ENCODE results near the gene CLEC18A. TPM values are rescaled to one million over a fixed set of nuclear protein-coding genes. Genes with fewer than 3 reads are reported as not detected.
"Not testable (repeated sequence)": the region's sequence is repeated elsewhere in the genome, so short reads cannot be mapped to it uniquely, and the experiment has no call there.

CLEC18A gene
- total RNA-seq, 1 experiment from 2014 or later: 7.6 TPM

DNA sequence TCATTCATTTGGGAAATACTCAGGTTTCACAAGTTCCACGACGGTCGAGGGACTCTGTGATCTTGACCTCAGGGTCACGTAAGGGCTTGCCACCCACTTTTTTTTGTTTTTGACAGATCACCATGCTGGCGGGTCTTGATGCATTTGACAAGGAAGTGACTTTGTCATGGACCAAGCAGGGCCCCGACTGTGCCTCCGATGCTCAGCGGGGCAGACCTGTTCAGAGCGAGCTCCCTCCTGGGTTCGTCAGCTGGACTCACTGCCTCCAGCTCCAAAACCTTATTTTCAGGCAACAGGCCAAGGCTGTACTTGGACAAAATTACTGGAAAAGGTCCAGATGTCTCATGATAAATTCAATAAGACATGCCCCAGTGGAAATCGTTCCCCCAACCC, 9.0 kb upstream of the CLEC18A start:
- no peaks in the 10 kb centered on the region for H3K4me1 ChIP-seq (ENCODE audit: insufficient read depth, low read length, poor library complexity, severe bottlenecking)
- no peak overlapping the region for H3K4me3 ChIP-seq (ENCODE audit: low read depth, low read length, poor library complexity, severe bottlenecking)
- no peaks in the 10 kb centered on the region for H3K36me3 ChIP-seq (ENCODE audit: insufficient read depth, low read length, poor library complexity, severe bottlenecking)
- no peak overlapping the region for H3K27ac ChIP-seq (ENCODE audit: low read depth, low read length, poor library complexity, severe bottlenecking)
- CTCF ChIA-PET: no interaction called here
- TF ChIP-seq, protein P1, sequence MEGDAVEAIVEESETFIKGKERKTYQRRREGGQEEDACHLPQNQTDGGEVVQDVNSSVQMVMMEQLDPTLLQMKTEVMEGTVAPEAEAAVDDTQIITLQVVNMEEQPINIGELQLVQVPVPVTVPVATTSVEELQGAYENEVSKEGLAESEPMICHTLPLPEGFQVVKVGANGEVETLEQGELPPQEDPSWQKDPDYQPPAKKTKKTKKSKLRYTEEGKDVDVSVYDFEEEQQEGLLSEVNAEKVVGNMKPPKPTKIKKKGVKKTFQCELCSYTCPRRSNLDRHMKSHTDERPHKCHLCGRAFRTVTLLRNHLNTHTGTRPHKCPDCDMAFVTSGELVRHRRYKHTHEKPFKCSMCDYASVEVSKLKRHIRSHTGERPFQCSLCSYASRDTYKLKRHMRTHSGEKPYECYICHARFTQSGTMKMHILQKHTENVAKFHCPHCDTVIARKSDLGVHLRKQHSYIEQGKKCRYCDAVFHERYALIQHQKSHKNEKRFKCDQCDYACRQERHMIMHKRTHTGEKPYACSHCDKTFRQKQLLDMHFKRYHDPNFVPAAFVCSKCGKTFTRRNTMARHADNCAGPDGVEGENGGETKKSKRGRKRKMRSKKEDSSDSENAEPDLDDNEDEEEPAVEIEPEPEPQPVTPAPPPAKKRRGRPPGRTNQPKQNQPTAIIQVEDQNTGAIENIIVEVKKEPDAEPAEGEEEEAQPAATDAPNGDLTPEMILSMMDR (conservative IDR thresholded peaks at IDR 0.05; ENCODE audit: low read depth, low read length): no peak
- no peak for TF ChIP-seq EZH2 (IDR thresholded peaks at IDR 0.05; ENCODE audit: borderline replicate concordance, low read depth, low read length, poor library complexity, severe bottlenecking)
- no TSS peak for BruUV-seq (replicated peaks)
- H3K27me3 ChIP-seq (replicated peaks; ENCODE audit: insufficient read depth, low read depth, low read length, poor library complexity): no peaks in the 10 kb centered on the region
- POLR2A ChIA-PET (ENCODE audit: low non-redundant PET): no interaction called here
- DNase-seq (ENCODE audit: low spot score): no peak
- H3K9me3 ChIP-seq (ENCODE audit: low read depth, low read length, poor library complexity, severe bottlenecking): no peaks in the 10 kb centered on the region
- intact Hi-C loops (cut with micrococcal nuclease; ENCODE audit: unreplicated experiment): no loop called here

DNA sequence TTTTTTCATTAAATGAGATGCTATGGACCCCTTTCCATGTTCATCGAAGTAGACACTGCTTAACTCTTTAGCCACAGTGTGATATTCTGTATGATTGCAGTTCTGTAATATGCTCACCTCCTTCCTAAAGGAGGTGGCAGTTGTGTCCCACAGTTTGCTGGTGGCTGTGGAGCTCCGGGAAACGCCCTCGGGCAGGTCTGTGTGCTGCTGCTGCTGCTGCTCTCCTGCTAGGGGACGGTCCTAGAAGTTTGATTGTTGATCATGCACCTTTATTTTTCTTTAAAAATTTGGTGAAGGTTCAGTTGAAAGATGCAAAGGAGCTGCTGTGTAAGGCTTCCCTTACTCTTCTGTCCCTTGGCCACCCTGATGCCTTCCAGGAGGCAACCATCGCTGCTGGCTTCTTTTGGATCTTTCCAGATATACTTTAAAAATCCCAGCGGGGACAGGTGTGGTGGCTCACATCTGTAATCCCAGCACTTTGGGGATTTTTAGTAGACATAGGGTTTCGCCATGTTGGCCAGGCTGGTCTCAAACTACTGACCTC, 8.4 kb upstream of the CLEC18A start:
- no peak overlapping the region for H3K27ac ChIP-seq (ENCODE audit: low read depth, low read length, poor library complexity, severe bottlenecking)
- intact Hi-C loops (cut with micrococcal nuclease; ENCODE audit: unreplicated experiment): no loop called here

DNA sequence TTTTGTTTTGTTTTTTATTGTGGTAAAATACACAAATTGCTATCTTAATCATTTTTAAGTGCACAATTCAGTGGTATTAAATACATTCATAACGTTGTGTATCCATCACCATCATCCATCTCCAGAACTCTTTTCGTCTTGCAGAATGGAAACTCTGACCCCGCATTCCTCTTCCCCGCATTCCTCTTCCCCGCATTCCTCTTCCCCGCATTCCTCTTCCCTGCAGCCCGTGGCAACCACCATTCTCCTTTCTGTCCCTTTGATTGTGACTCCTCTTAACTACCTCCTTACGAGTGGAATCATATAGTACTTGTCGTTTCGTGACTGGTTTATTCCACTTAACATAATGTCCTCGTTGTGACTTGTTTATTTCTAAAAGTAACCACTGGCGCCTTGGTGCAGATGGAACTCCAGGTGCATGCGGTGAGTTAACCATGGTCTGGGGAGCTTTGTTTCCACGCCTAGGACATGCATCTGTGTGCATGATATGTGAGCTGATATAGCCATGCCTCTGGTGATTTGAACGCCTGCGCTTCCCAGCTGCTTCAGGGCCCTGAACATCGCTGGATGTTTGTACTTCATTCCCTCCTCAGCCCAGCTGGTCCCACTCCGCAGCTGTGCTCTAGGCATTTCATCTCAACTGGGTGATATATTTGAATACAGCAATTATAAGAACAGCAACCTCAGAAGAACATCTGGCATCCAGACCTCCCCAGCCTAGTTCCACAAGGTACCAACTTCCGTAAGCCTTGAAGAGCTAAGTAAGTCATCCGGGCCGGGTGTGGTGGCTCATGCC, 7.7 kb upstream of the CLEC18A start:
- POLR2A ChIA-PET (ENCODE audit: low non-redundant PET); H3K27ac ChIP-seq (ENCODE audit: low read depth, low read length, poor library complexity, severe bottlenecking); H3K36me3 ChIP-seq (ENCODE audit: insufficient read depth, low read length, poor library complexity, severe bottlenecking); H3K9me3 ChIP-seq (ENCODE audit: low read depth, low read length, poor library complexity, severe bottlenecking); H3K27me3 ChIP-seq (replicated peaks; ENCODE audit: insufficient read depth, low read depth, low read length, poor library complexity); H3K4me1 ChIP-seq (ENCODE audit: insufficient read depth, low read length, poor library complexity, severe bottlenecking); CTCF ChIA-PET; BruUV-seq (replicated peaks); intact Hi-C loops (cut with micrococcal nuclease; ENCODE audit: unreplicated experiment); H3K4me3 ChIP-seq (ENCODE audit: low read depth, low read length, poor library complexity, severe bottlenecking); DNase-seq (ENCODE audit: low spot score): not testable (repeated sequence)

More for the DNA sequence above, 8.4 kb upstream of the CLEC18A start:
- Histone ChIP-seq H3K4me1 (ENCODE audit: insufficient read depth, low read length, poor library complexity, severe bottlenecking) (no peaks in the 10 kb centered on the region), H3K27me3 (replicated peaks; ENCODE audit: insufficient read depth, low read depth, low read length, poor library complexity) (no peaks in the 10 kb centered on the region), H3K9me3 (ENCODE audit: low read depth, low read length, poor library complexity, severe bottlenecking) (no peaks in the 10 kb centered on the region), H3K36me3 (ENCODE audit: insufficient read depth, low read length, poor library complexity, severe bottlenecking) (no peaks in the 10 kb centered on the region), H3K4me3 (ENCODE audit: low read depth, low read length, poor library complexity, severe bottlenecking) (no peak overlapping the region)
- ChIA-PET POLR2A (ENCODE audit: low non-redundant PET) (no interaction called here), CTCF (no interaction called here)
- DNase-seq (ENCODE audit: low spot score): no peak
- BruUV-seq (replicated peaks): no TSS peak
- no peak for TF ChIP-seq EZH2 (IDR thresholded peaks at IDR 0.05; ENCODE audit: borderline replicate concordance, low read depth, low read length, poor library complexity, severe bottlenecking)
- TF ChIP-seq, protein P1 (conservative IDR thresholded peaks at IDR 0.05; ENCODE audit: low read depth, low read length): no peak

DNA sequence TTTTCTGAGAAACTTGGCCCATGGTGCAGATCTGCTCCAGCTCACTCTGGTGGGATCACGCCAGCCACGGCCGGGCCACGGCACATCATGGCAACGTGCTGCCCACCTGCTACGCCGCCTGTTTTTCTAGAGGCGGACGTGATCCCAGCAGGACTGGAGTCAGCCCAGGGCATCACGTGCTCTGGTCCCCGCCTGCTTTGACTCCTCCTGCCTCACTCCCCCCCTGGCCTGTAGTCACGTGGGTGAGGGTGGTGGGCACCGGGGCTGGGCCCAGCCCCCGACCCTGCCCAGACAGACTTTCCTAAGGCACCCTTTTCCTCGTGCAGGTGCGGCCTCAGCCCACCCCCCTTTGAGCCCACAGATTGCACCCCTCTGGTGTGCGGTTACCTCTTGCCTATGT, 723 bp upstream of the CLEC18A start:
- H3K4me1 ChIP-seq (ENCODE audit: insufficient read depth, low read length, poor library complexity, severe bottlenecking); CTCF ChIA-PET; H3K27me3 ChIP-seq (replicated peaks; ENCODE audit: insufficient read depth, low read depth, low read length, poor library complexity); DNase-seq (ENCODE audit: low spot score); H3K27ac ChIP-seq (ENCODE audit: low read depth, low read length, poor library complexity, severe bottlenecking); BruUV-seq (replicated peaks); H3K36me3 ChIP-seq (ENCODE audit: insufficient read depth, low read length, poor library complexity, severe bottlenecking); H3K4me3 ChIP-seq (ENCODE audit: low read depth, low read length, poor library complexity, severe bottlenecking); H3K9me3 ChIP-seq (ENCODE audit: low read depth, low read length, poor library complexity, severe bottlenecking); intact Hi-C loops (cut with micrococcal nuclease; ENCODE audit: unreplicated experiment); POLR2A ChIA-PET (ENCODE audit: low non-redundant PET): not testable (repeated sequence)

DNA sequence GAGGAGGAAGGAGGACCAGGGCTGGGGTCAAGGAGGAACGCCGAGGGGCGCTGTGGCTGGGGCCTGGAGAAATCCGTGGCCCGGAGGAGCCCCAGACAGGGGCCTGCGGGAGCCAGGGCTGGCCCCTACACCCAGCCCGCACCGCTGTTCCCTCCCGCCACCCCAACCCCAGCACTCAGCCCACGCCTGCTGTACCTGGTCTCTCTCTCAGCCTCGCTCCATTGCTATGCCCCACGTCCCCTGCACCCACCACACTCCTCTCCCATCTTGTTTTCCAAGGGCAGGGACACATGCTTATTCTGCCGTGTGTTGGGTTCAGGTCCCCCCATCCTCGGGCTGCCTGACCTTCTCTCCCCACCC, 518 bp downstream of the CLEC18A start:
- CTCF ChIA-PET; H3K9me3 ChIP-seq (ENCODE audit: low read depth, low read length, poor library complexity, severe bottlenecking); DNase-seq (ENCODE audit: low spot score); BruUV-seq (replicated peaks); POLR2A ChIA-PET (ENCODE audit: low non-redundant PET); H3K27ac ChIP-seq (ENCODE audit: low read depth, low read length, poor library complexity, severe bottlenecking); intact Hi-C loops (cut with micrococcal nuclease; ENCODE audit: unreplicated experiment); H3K4me3 ChIP-seq (ENCODE audit: low read depth, low read length, poor library complexity, severe bottlenecking); H3K27me3 ChIP-seq (replicated peaks; ENCODE audit: insufficient read depth, low read depth, low read length, poor library complexity); H3K36me3 ChIP-seq (ENCODE audit: insufficient read depth, low read length, poor library complexity, severe bottlenecking); H3K4me1 ChIP-seq (ENCODE audit: insufficient read depth, low read length, poor library complexity, severe bottlenecking): not testable (repeated sequence)

DNA sequence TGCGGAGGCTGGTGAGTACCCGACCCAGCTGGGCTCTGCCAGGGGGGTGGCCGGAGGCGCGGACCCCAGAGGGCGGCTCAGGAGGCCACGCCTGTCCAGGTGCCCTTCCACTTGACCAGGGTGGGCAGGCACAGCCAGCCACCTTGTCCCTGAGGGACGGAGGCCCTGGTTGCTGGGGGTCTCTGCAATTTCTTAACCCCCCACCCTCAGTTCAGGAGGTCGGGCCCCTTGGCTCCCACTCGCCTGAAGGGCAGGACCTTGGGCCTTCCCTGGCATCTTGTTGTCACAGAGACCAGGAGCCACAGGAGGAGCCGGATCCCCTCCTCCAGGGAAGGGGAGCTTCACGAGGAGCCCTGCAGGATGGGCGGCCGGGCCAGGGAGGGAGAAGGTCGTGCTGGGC, 982 bp downstream of the CLEC18A start:
- H3K36me3 ChIP-seq (ENCODE audit: insufficient read depth, low read length, poor library complexity, severe bottlenecking); H3K9me3 ChIP-seq (ENCODE audit: low read depth, low read length, poor library complexity, severe bottlenecking); DNase-seq (ENCODE audit: low spot score); BruUV-seq (replicated peaks); H3K27ac ChIP-seq (ENCODE audit: low read depth, low read length, poor library complexity, severe bottlenecking); H3K4me3 ChIP-seq (ENCODE audit: low read depth, low read length, poor library complexity, severe bottlenecking); CTCF ChIA-PET; intact Hi-C loops (cut with micrococcal nuclease; ENCODE audit: unreplicated experiment); H3K27me3 ChIP-seq (replicated peaks; ENCODE audit: insufficient read depth, low read depth, low read length, poor library complexity); H3K4me1 ChIP-seq (ENCODE audit: insufficient read depth, low read length, poor library complexity, severe bottlenecking); POLR2A ChIA-PET (ENCODE audit: low non-redundant PET): not testable (repeated sequence)
